ENCODE results near the gene UBE2H.

DNA sequence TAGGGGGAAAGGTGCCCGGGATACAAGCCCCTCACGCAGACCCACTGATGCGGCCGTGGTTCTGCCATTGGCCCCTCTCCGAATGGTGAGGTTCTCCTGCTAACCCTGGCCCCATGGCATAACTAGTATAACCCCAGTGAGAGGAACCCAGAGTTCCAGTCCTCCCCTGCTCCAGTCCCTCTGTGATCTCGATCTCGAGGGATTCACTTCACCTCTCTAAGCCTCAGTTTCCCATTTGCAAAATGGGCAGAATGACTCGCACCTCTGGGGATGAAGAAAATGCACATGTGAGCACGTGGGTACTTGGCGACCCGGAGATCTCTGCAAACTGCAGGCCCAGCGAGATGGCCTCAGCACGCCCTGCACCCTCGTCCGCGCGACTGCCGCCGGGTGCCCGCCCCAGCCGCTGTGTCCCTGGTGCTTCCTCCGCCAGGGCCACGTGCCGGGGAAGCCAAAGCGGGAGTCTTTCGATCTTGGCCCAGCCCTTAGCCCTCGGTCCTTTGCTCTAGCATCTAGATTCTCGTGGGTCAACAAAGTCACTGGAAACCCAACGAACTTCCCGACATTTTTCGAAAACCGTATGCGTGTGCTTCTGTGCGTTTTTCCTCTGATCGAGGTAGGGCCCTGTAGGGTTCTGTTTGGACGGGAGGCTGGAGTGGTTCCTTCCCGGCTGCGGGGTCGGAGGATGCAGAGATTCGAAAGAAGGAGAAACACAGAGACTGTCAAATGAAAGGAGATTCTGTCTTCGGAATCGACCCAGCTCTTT is 169.8 kb downstream of the UBE2H start:
- TF ChIP-seq, protein P1, sequence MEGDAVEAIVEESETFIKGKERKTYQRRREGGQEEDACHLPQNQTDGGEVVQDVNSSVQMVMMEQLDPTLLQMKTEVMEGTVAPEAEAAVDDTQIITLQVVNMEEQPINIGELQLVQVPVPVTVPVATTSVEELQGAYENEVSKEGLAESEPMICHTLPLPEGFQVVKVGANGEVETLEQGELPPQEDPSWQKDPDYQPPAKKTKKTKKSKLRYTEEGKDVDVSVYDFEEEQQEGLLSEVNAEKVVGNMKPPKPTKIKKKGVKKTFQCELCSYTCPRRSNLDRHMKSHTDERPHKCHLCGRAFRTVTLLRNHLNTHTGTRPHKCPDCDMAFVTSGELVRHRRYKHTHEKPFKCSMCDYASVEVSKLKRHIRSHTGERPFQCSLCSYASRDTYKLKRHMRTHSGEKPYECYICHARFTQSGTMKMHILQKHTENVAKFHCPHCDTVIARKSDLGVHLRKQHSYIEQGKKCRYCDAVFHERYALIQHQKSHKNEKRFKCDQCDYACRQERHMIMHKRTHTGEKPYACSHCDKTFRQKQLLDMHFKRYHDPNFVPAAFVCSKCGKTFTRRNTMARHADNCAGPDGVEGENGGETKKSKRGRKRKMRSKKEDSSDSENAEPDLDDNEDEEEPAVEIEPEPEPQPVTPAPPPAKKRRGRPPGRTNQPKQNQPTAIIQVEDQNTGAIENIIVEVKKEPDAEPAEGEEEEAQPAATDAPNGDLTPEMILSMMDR (IDR thresholded peaks at IDR 0.05; ENCODE audit: low read depth, low read length) = no peak
- TF ChIP-seq EZH2phosphoT487 (IDR thresholded peaks at IDR 0.05; ENCODE audit: low read depth) = no peak
